Endothelial cell of umbilical vein (primary cell): Measurements from ENCODE around the gene FSIP1. TPM values are rescaled to one million over a fixed set of nuclear protein-coding genes. Genes with fewer than 3 reads are reported as not detected.

Source experiments
- BruUV-seq: library from RNA; stranded (reverse); fragments of 400-500 nt; replicated peaks from 2 replicates; lab custom pipeline; 2021; lab: Mats Ljungman, UMichigan
- CTCF ChIA-PET: fragments of 300-600, 350-600 bp; sonication (Branson Sonifier 250); formaldehyde crosslinking; loops from one replicate; lab custom pipeline; 2021; ENCODE audit warnings: antibody characterized with exemption, inconsistent platforms; lab: Charles Lee
- POLR2A ChIA-PET: fragments of 300-600, 350-600 bp; sonication (Branson Sonifier 250); formaldehyde crosslinking; loops from one replicate; lab custom pipeline; 2021; ENCODE audit warnings: antibody characterized with exemption, inconsistent platforms; lab: Charles Lee
- DNase-seq: peaks from one replicate; pipeline ENCODE4 v3.0.0-alpha.2; 2011; ENCODE audit warnings: low read depth, low spot score
- FAIRE-seq: peaks from 2 replicates; lab custom pipeline; 2011; peaks lifted over from hg19 to GRCh38; lab: Jason Lieb, UNC
- H2AFZ ChIP-seq: 2 replicates; pipeline ENCODE4 v1.6.0; 2012; ENCODE audit warnings: low read depth, low read length, control low read depth, inconsistent platforms
- H3K27ac ChIP-seq: 2 replicates; pipeline ENCODE4 v1.5.1; 2011; ENCODE audit warnings: low read depth, mild to moderate bottlenecking, control low read depth, low read length, moderate library complexity; ENCODE audit not compliant: insufficient read depth
- H3K27me3 ChIP-seq, 2 experiments: 2 replicates each; pipeline versions ENCODE4 v1.6.0 to v1.6.1; 2011; ENCODE audit warnings: low read length in 2 of 2, mixed read lengths in 1 of 2; ENCODE audit not compliant: control insufficient read depth in 2 of 2, insufficient read depth in 2 of 2
- H3K36me3 ChIP-seq, 2 experiments: 2 replicates in 1 of 2; 3 replicates in 1 of 2; pipeline ENCODE4 v1.5.1; 2011; ENCODE audit warnings: low read length in 2 of 2, mild to moderate bottlenecking in 1 of 2, moderate library complexity in 1 of 2; ENCODE audit not compliant: control insufficient read depth in 2 of 2, insufficient read depth in 2 of 2; ENCODE audit errors: extremely low read depth in 1 of 2
- H3K4me1 ChIP-seq: 3 replicates; pipeline ENCODE4 v1.5.1; 2011; ENCODE audit warnings: mild to moderate bottlenecking, low read length; ENCODE audit not compliant: control insufficient read depth, insufficient read depth; ENCODE audit errors: extremely low read depth
- H3K4me2 ChIP-seq: 2 replicates; pipeline ENCODE4 v1.6.1; 2011; ENCODE audit warnings: low read length, control low read depth, mixed read lengths; ENCODE audit not compliant: insufficient read depth
- H3K4me3 ChIP-seq, 3 experiments: fragments of 200-600 bp in 1 of 3; sonication (generic), shearing (Covaris generic) in 1 of 3; replicated peaks in 1 of 3; 2 replicates each; pipeline ENCODE4 v1.5.1; 2011 to 2016; ENCODE audit warnings: control low read depth in 3 of 3, low read length in 3 of 3, mild to moderate bottlenecking in 2 of 3, inconsistent platforms in 1 of 3, low read depth in 1 of 3, moderate library complexity in 1 of 3; ENCODE audit not compliant: insufficient read depth in 1 of 3
- H3K79me2 ChIP-seq: 2 replicates; pipeline ENCODE4 v1.6.0; 2012; ENCODE audit warnings: low read length, inconsistent platforms; ENCODE audit not compliant: control insufficient read depth, insufficient read depth
- H3K9ac ChIP-seq: replicated peaks from 2 replicates; pipeline ENCODE3; 2011; ENCODE audit warnings: low read length, control low read depth; ENCODE audit not compliant: insufficient read depth; ENCODE audit errors: extremely low read depth
- H3K9me1 ChIP-seq: replicated peaks from 3 replicates; pipeline ENCODE4 v1.6.0; 2011; ENCODE audit warnings: mild to moderate bottlenecking, low read length; ENCODE audit not compliant: control insufficient read depth, insufficient read depth; ENCODE audit errors: extremely low read depth
- H3K9me3 ChIP-seq: replicated peaks from 2 replicates; pipeline ENCODE4 v1.5.1; 2012; ENCODE audit warnings: low read length, inconsistent platforms; ENCODE audit not compliant: control insufficient read depth, insufficient read depth
- H4K20me1 ChIP-seq: replicated peaks from 2 replicates; pipeline ENCODE3; 2011; ENCODE audit warnings: mild to moderate bottlenecking, low read length; ENCODE audit not compliant: control insufficient read depth, insufficient read depth; ENCODE audit errors: extremely low read depth
- EZH2 ChIP-seq: IDR thresholded peaks from 2 replicates; pipeline ENCODE4 v1.6.1; 2012; ENCODE audit warnings: borderline replicate concordance, low read depth, mild to moderate bottlenecking, moderate library complexity, low read length, inconsistent platforms; ENCODE audit not compliant: severe bottlenecking
- FOS ChIP-seq: IDR thresholded peaks from 2 replicates; pipeline ENCODE4 v1.6.1; 2011; ENCODE audit warnings: mild to moderate bottlenecking, low read length, moderate library complexity, borderline replicate concordance; ENCODE audit not compliant: insufficient read depth
- GATA2 ChIP-seq: IDR thresholded peaks from 2 replicates; pipeline ENCODE4 v1.7.0; 2011; ENCODE audit warnings: low read depth, mild to moderate bottlenecking, moderate library complexity, mixed read lengths, low read length; ENCODE audit not compliant: insufficient read length, insufficient read depth
- JUN ChIP-seq: IDR thresholded peaks from 2 replicates; pipeline ENCODE4 v1.6.1; 2011; ENCODE audit warnings: borderline replicate concordance, low read depth; ENCODE audit not compliant: insufficient read length, insufficient read depth
- MYC ChIP-seq: IDR thresholded peaks from one replicate; pipeline ENCODE4 v1.6.1; 2011; ENCODE audit warnings: mild to moderate bottlenecking, low read depth, low read length
- POLR2A ChIP-seq: IDR thresholded peaks from 2 replicates; pipeline ENCODE4 v1.6.1; 2012; ENCODE audit warnings: low read depth, mild to moderate bottlenecking, control low read depth, low read length
- POLR2AphosphoS5 ChIP-seq: IDR thresholded peaks from 2 replicates; pipeline ENCODE4 v1.6.1; 2012; ENCODE audit warnings: low read depth, mild to moderate bottlenecking, control low read depth, low read length, moderate library complexity; ENCODE audit not compliant: insufficient read depth
- dilution Hi-C: fragments of 300-500 bp; cut with MboI; formaldehyde crosslinking; loops from one replicate; pipeline ENCODE4 v1.15.0; 2019; ENCODE audit warnings: low sequenced_read_pairs; ENCODE audit not compliant: extremely low pct_ligation_motif_present
- intact Hi-C: fragments of 100-400 bp; cut with micrococcal nuclease; formaldehyde crosslinking; loops from one replicate; pipeline ENCODE4 v1.10.0; 2022
- polyA plus RNA-seq, 4 experiments: library from polyadenylated mRNA; depleted of rRNA in 3 of 4; stranded (reverse) in 3 of 4; unstranded in 1 of 4; fragments of >200 nt; gene quantifications; 2 replicates each; pipeline versions ENCODE4 v1.2.1 to v1.2.3, GENCODE V29; 2011 to 2012; ENCODE audit warnings: missing spikeins in 1 of 4
- total RNA-seq: library from RNA; stranded (reverse); gene quantifications from 2 replicates; pipeline ENCODE4 v1.2.3, GENCODE V29; 2021
- TF ChIP-seq, protein P1 (sequence below), 2 donors: IDR thresholded peaks; 1 replicate in 1 of 2; 2 replicates in 1 of 2; pipeline ENCODE4 v1.5.1; 2011; ENCODE audit warnings: low read length in 2 of 2, mild to moderate bottlenecking in 2 of 2, moderate library complexity in 2 of 2, control low read depth in 1 of 2, inconsistent platforms in 1 of 2, low read depth in 1 of 2; ENCODE audit not compliant: insufficient read depth in 1 of 2; ENCODE audit errors: extremely low read depth in 1 of 2
- TF ChIP-seq, protein P2 (sequence below): IDR thresholded peaks from 2 replicates; pipeline ENCODE4 v1.6.1; 2011; ENCODE audit not compliant: insufficient read depth, insufficient read length

FSIP1 gene
- total and polyA plus RNA-seq, 2 donors (not counting 3 experiments of a cell fraction or from before 2014, with no cell fraction given), result 0.23 to 1.1 TPM

DNA sequence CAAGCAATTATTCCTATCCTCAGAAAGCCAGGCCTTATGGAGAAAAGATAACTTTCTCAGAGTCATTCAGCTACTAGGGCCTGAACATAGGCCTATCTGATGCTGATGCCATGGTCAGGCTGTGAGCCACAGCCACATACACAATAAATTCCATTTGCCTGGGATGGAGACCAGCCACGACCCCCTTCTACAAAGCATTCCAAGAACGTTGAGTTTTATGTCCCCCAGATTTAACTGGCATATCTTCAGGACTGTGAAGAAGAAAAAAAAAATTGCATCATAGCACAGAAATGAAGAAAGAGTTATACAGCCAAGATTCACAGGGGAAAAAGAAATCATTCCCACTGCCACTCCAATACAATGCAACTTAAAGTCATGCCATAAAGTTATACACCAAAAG, 101.8 kb downstream of the FSIP1 start:
- CTCF ChIA-PET, result no interaction called here
- Histone ChIP-seq H3K9me1 (no peaks in the 10 kb centered on the region), H2AFZ (no peak overlapping the region), H3K79me2 (no peaks in the 10 kb centered on the region), H3K4me2 (no peak overlapping the region), H3K4me3 (no peak overlapping the region), H3K9me3 (no peaks in the 10 kb centered on the region), H3K27me3 (no peaks in the 10 kb centered on the region), H3K27ac (no peak overlapping the region), H4K20me1 (no peaks in the 10 kb centered on the region), H3K4me1 (no peaks in the 10 kb centered on the region), H3K36me3 (no peaks in the 10 kb centered on the region), H3K9ac (no peak overlapping the region)
- intact Hi-C loops (loop anchor here (10.0 kb wide), 1 partner anchor 976 kb away; no protein-coding TSS in a partner anchor), dilution Hi-C loops (no loop called here)
- POLR2A ChIA-PET, result no interaction called here
- TF ChIP-seq, protein P1, sequence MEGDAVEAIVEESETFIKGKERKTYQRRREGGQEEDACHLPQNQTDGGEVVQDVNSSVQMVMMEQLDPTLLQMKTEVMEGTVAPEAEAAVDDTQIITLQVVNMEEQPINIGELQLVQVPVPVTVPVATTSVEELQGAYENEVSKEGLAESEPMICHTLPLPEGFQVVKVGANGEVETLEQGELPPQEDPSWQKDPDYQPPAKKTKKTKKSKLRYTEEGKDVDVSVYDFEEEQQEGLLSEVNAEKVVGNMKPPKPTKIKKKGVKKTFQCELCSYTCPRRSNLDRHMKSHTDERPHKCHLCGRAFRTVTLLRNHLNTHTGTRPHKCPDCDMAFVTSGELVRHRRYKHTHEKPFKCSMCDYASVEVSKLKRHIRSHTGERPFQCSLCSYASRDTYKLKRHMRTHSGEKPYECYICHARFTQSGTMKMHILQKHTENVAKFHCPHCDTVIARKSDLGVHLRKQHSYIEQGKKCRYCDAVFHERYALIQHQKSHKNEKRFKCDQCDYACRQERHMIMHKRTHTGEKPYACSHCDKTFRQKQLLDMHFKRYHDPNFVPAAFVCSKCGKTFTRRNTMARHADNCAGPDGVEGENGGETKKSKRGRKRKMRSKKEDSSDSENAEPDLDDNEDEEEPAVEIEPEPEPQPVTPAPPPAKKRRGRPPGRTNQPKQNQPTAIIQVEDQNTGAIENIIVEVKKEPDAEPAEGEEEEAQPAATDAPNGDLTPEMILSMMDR (IDR thresholded peaks at IDR 0.05; ENCODE audit: extremely low read depth in 1 of 2, insufficient read depth in 1 of 2, low read depth in 1 of 2, low read length in 2 of 2), result no peak
- TF ChIP-seq EZH2, result no peak
- TF ChIP-seq MYC, result no peak
- TF ChIP-seq JUN, result no peak
- BruUV-seq, result no TSS peak
- no peak for DNase-seq
- FAIRE-seq, result no peak

DNA sequence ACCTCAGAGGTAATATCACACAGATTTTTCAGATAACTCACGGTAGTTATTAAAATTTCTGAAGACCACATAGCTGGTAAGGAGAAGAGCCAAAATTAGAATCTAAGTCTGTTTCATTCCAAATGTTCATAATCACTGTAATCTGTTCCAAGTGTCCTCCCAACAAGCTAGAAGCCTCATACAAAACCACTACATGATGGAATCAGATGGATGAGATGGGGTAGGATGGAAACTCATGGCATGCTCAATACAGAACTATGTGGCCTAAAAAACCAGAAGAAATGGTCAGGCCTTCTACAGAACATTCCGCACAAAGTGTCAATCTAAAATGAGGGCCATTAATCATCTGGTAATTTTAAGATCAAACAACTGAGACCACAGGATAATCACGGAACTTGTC, 110.0 kb downstream of the FSIP1 start:
- Histone ChIP-seq H3K27me3 (no peaks in the 10 kb centered on the region), H3K36me3 (no peaks in the 10 kb centered on the region), H2AFZ (no peak overlapping the region), H3K4me2 (no peak overlapping the region), H3K4me3 (no peak overlapping the region), H3K27ac (no peak overlapping the region), H3K79me2 (no peaks in the 10 kb centered on the region), H3K9ac (no peak overlapping the region), H3K9me3 (no peaks in the 10 kb centered on the region), H3K9me1 (no peaks in the 10 kb centered on the region), H4K20me1 (no peaks in the 10 kb centered on the region), H3K4me1 (no peaks in the 10 kb centered on the region)
- CTCF ChIA-PET, result interaction anchor here (1.3 to 2.2 kb wide), 2 partner anchors 22 to 84 kb away, joined by 3 to 10 read pairs; no protein-coding TSS in a partner anchor
- DNase-seq (no peak), FAIRE-seq (no peak)
- POLR2A ChIA-PET, result no interaction called here
- intact Hi-C loops (no loop called here), dilution Hi-C loops (no loop called here)
- TF ChIP-seq POLR2AphosphoS5, result no peak
- TF ChIP-seq POLR2A, result no peak
- no peak for TF ChIP-seq MYC
- TF ChIP-seq JUN, result no peak
- TF ChIP-seq, protein P1 (IDR thresholded peaks at IDR 0.05; ENCODE audit: extremely low read depth in 1 of 2, insufficient read depth in 1 of 2, low read depth in 1 of 2, low read length in 2 of 2), result no peak
- no peak for TF ChIP-seq EZH2
- TF ChIP-seq FOS, result no peak
- no peak for TF ChIP-seq GATA2
- TF ChIP-seq, protein P2, sequence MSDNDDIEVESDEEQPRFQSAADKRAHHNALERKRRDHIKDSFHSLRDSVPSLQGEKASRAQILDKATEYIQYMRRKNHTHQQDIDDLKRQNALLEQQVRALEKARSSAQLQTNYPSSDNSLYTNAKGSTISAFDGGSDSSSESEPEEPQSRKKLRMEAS, result no peak
- BruUV-seq, result no TSS peak
